Naive thymus-derived CD4-positive, alpha-beta T cell (primary cell): ENCODE measurements around the gene MYL6. TPM values are rescaled to one million over a fixed set of nuclear protein-coding genes. Genes with fewer than 3 reads are reported as not detected.

ENCODE experiments used
- ATAC-seq: fragments of 150-1000 bp; cut with Tn5 transposase; 2 replicates; pipeline ENCODE4 v1.10.0; 2021; ENCODE audit warnings: mild to moderate bottlenecking, moderate library complexity
- CTCF ChIA-PET: fragments of 350-600 bp; sonication (Branson Sonifier 250); formaldehyde crosslinking; loops from one replicate; lab custom pipeline; 2021; ENCODE audit warnings: antibody characterized with exemption; lab: Charles Lee
- POLR2A ChIA-PET: fragments of 350-600 bp; sonication (Branson Sonifier 250); formaldehyde crosslinking; loops from one replicate; lab custom pipeline; 2021; ENCODE audit warnings: antibody characterized with exemption, inconsistent platforms; lab: Charles Lee
- DNase-seq, 9 donors: peaks; one replicate each; pipeline versions ENCODE4 v3.0.0 to v3.0.0-alpha.2; 2020 to 2022; ENCODE audit warnings: mixed read lengths in 1 of 9
- H3K27ac ChIP-seq: one replicate; pipeline ENCODE4 v1.7.0; 2013; ENCODE audit warnings: mild to moderate bottlenecking, low read depth, low read length, moderate library complexity
- H3K27me3 ChIP-seq, 2 donors: one replicate each; pipeline ENCODE4 v1.7.0; 2013; ENCODE audit warnings: low read length in 2 of 2, mild to moderate bottlenecking in 2 of 2, moderate library complexity in 2 of 2; ENCODE audit not compliant: control insufficient read depth in 2 of 2, insufficient read depth in 2 of 2
- H3K36me3 ChIP-seq, 3 experiments: 1 replicate in 2 of 3; 2 replicates in 1 of 3; pipeline ENCODE4 v1.7.0; 2013; ENCODE audit warnings: low read length in 3 of 3, mild to moderate bottlenecking in 3 of 3, moderate library complexity in 1 of 3; ENCODE audit not compliant: insufficient read depth in 3 of 3, control insufficient read depth in 2 of 3
- H3K4me1 ChIP-seq, 2 donors: one replicate each; pipeline ENCODE4 v1.7.0; 2013; ENCODE audit warnings: low read length in 2 of 2, mild to moderate bottlenecking in 2 of 2, moderate library complexity in 1 of 2; ENCODE audit not compliant: control insufficient read depth in 2 of 2, insufficient read depth in 2 of 2
- H3K4me3 ChIP-seq: 2 replicates; pipeline ENCODE4 v1.7.0; 2013; ENCODE audit warnings: mild to moderate bottlenecking, low read length
- H3K9me3 ChIP-seq, 3 experiments: 1 replicate in 2 of 3; 2 replicates in 1 of 3; pipeline ENCODE4 v1.7.0; 2013; ENCODE audit warnings: low read length in 3 of 3; ENCODE audit not compliant: control insufficient read depth in 2 of 3
- H3K27ac Mint-ChIP-seq, 9 donors: one replicate each; pipeline ENCODE4 v1.8.0; 2020 to 2022; ENCODE audit warnings: mixed read lengths in 9 of 9, mild to moderate bottlenecking in 8 of 9, moderate library complexity in 5 of 9, inconsistent platforms in 2 of 9
- H3K27me3 Mint-ChIP-seq, 5 donors: one replicate each; pipeline ENCODE4 v1.8.0; 2021 to 2022; ENCODE audit warnings: mixed read lengths in 5 of 5, mild to moderate bottlenecking in 1 of 5
- H3K36me3 Mint-ChIP-seq, 5 donors: one replicate each; pipeline ENCODE4 v1.8.0; 2020 to 2022; ENCODE audit warnings: mixed read lengths in 5 of 5, mild to moderate bottlenecking in 3 of 5, inconsistent platforms in 1 of 5
- H3K4me1 Mint-ChIP-seq, 7 donors: one replicate each; pipeline ENCODE4 v1.8.0; 2020 to 2022; ENCODE audit warnings: mixed read lengths in 7 of 7, mild to moderate bottlenecking in 3 of 7, inconsistent platforms in 1 of 7
- H3K4me3 Mint-ChIP-seq, 10 donors: one replicate each; pipeline ENCODE4 v1.8.0; 2020 to 2022; ENCODE audit warnings: mild to moderate bottlenecking in 10 of 10, mixed read lengths in 10 of 10, moderate library complexity in 6 of 10, inconsistent platforms in 2 of 10
- H3K9me3 Mint-ChIP-seq, 11 donors: one replicate each; pipeline ENCODE4 v1.8.0; 2020 to 2022; ENCODE audit warnings: mixed read lengths in 11 of 11, mild to moderate bottlenecking in 4 of 11, inconsistent platforms in 1 of 11, moderate library complexity in 1 of 11
- intact Hi-C, 2 donors: fragments of 100-400 bp; cut with micrococcal nuclease; formaldehyde crosslinking; loops; one replicate each; pipeline ENCODE4 v1.15.1; 2023
- polyA plus RNA-seq, 2 donors: library from polyadenylated mRNA; unstranded; fragments of 300-500 nt; fragmentation: Illumina TruSeq; gene quantifications; one replicate each; pipeline ENCODE4 v1.2.3, GENCODE V29; 2021
- total RNA-seq, 6 experiments: library from RNA in 5 of 6; stranded (reverse) in 5 of 6; gene quantifications; 1 replicate in 5 of 6; 2 replicates in 1 of 6; pipeline ENCODE4 v1.2.3 and lab custom pipeline; 2021 to 2026

The MYL6 gene
- total and polyA plus RNA-seq, 7 experiments from 2014 or later = 428 to 2,144 (median 805) TPM

- no peaks in the 10 kb centered on the region for H3K4me1 ChIP-seq
- Mint-ChIP-seq H3K36me3 (peaks cover 19 to 54% (median 23%) of the 10 kb centered on the region in 5 donors), H3K9me3 (no peaks in the 10 kb centered on the region), H3K4me3 (no peak overlapping the region), H3K27ac (peak overlapping the region in 1 of 9 donors; percentile 44), H3K27me3 (no peaks in the 10 kb centered on the region), H3K4me1 (peaks cover 0 to 6% (median 0%) of the 10 kb centered on the region in 7 donors)
- H3K9me3 ChIP-seq = no peaks in the 10 kb centered on the region
- H3K27ac ChIP-seq = no peak overlapping the region
- no peak for DNase-seq
- H3K36me3 ChIP-seq = peaks cover 37 to 88% (median 60%) of the 10 kb centered on the region in 3 experiments
- ChIA-PET POLR2A (interaction anchor here (0.5 to 2.5 kb wide), 6 partner anchors 8 to 911 kb away, joined by 3 to 7 read pairs (median 3); no protein-coding TSS in a partner anchor), CTCF (no interaction called here)
- intact Hi-C loops = no loop called here
- H3K27me3 ChIP-seq = no peaks in the 10 kb centered on the region
- no peak for ATAC-seq
- no peak overlapping the region for H3K4me3 ChIP-seq
Observed at GRCh38 chr12:56172839-56173238, 14.7 kb downstream of the MYL6 start.

GRCh38 chr12:56178347-56178746 lies 20.2 kb downstream of the MYL6 start:
- ChIA-PET POLR2A (interaction anchor here (0.8 to 1.3 kb wide), 2 partner anchors 37 to 48 kb away, joined by 3 read pairs; no protein-coding TSS in a partner anchor), CTCF (interaction anchor here (1.2 kb wide), 1 partner anchor 50 kb away, joined by 4 read pairs; the partner anchor contains the start of gene ESYT1)
- Mint-ChIP-seq H3K27me3 (no peaks in the 10 kb centered on the region), H3K9me3 (no peaks in the 10 kb centered on the region), H3K27ac (peak overlapping the region in 4 of 9 donors; percentile 9 to 72 (median 34)), H3K4me3 (no peak overlapping the region), H3K4me1 (peaks cover 0 to 6% (median 0%) of the 10 kb centered on the region in 7 donors), H3K36me3 (peaks cover 25 to 62% (median 35%) of the 10 kb centered on the region in 5 donors)
- no peak for DNase-seq
- intact Hi-C loops = no loop called here
- no peaks in the 10 kb centered on the region for H3K4me1 ChIP-seq
- H3K9me3 ChIP-seq = no peaks in the 10 kb centered on the region
- ATAC-seq = peak; percentile 18
- no peak overlapping the region for H3K27ac ChIP-seq
- H3K36me3 ChIP-seq = peaks cover 38 to 85% (median 39%) of the 10 kb centered on the region in 3 experiments
- H3K4me3 ChIP-seq = no peak overlapping the region
- no peaks in the 10 kb centered on the region for H3K27me3 ChIP-seq

- Histone ChIP-seq H3K4me3 (no peak overlapping the region), H3K27me3 (no peaks in the 10 kb centered on the region), H3K9me3 (no peaks in the 10 kb centered on the region), H3K27ac (no peak overlapping the region), H3K4me1 (peaks cover 9 to 19% of the 10 kb centered on the region in 2 donors), H3K36me3 (peaks cover 6 to 45% (median 21%) of the 10 kb centered on the region in 3 experiments)
- Mint-ChIP-seq H3K9me3 (peaks cover 0 to 8% (median 0%) of the 10 kb centered on the region in 11 donors), H3K27me3 (peaks cover 0 to 4% (median 0%) of the 10 kb centered on the region in 5 donors), H3K36me3 (peaks cover 0 to 18% (median 11%) of the 10 kb centered on the region in 5 donors), H3K4me3 (peak overlapping the region in 7 of 10 donors; percentile 5 to 95 (median 32)), H3K4me1 (peaks cover 31 to 43% (median 36%) of the 10 kb centered on the region in 7 donors), H3K27ac (peak overlapping the region in 6 of 9 donors; percentile 14 to 98 (median 77))
- POLR2A ChIA-PET = interaction anchor here (0.5 to 12.4 kb wide), 7 partner anchors 12 to 69 kb away, joined by 3 to 192 read pairs (median 30); partner anchors contain the start of genes ESYT1, MYL6, MYL6B and RPL41
- CTCF ChIA-PET = interaction anchor here (1.6 to 8.1 kb wide), 2 partner anchors 64 to 81 kb away, joined by 6 to 193 read pairs; partner anchors contain the start of genes ESYT1, RPL41 and ZC3H10
- intact Hi-C loops = loop anchor here (10.0 kb wide), 3 partner anchors 142 to 452 kb away; partner anchors contain the start of genes RAB5B (in 1 of the 2) and RPS26 (in 1 of the 2)
- ATAC-seq (no peak), DNase-seq (no peak)
Observed at GRCh38 chr12:56186957-56187356, 28.8 kb downstream of the MYL6 start.

GRCh38 chr12:56188131-56188777 lies 30.1 kb downstream of the MYL6 start:
- Mint-ChIP-seq H3K4me3 (peak overlapping the region; percentile 76 to 97 (median 93)), H3K27ac (peak overlapping the region; percentile 77 to 98 (median 95)), H3K36me3 (peaks cover 0 to 17% (median 11%) of the 10 kb centered on the region in 5 donors), H3K4me1 (peaks cover 36 to 51% (median 43%) of the 10 kb centered on the region in 7 donors), H3K27me3 (peaks cover 0 to 4% (median 0%) of the 10 kb centered on the region in 5 donors), H3K9me3 (peaks cover 0 to 8% (median 0%) of the 10 kb centered on the region in 11 donors)
- Histone ChIP-seq H3K36me3 (peaks cover 5 to 32% (median 20%) of the 10 kb centered on the region in 3 experiments), H3K4me1 (peaks cover 9 to 19% of the 10 kb centered on the region in 2 donors), H3K4me3 (peak overlapping the region; percentile 62), H3K9me3 (no peaks in the 10 kb centered on the region), H3K27me3 (no peaks in the 10 kb centered on the region), H3K27ac (peak overlapping the region; percentile 83)
- peak in 4 of 9 donors; percentile 5 to 27 (median 12) for DNase-seq
- ChIA-PET CTCF (interaction anchor here (0.6 to 8.1 kb wide), 8 partner anchors 32 to 276 kb away, joined by 3 to 193 read pairs (median 5); partner anchors contain the start of genes ANKRD52, ESYT1, RPL41 and ZC3H10), POLR2A (interaction anchor here (0.9 to 12.4 kb wide), 14 partner anchors 10 to 276 kb away, joined by 3 to 192 read pairs (median 9); partner anchors contain the start of genes ESYT1, MYL6, MYL6B and PA2G4)
- no peak for ATAC-seq
- intact Hi-C loops = loop anchor here (1.0 to 10.0 kb wide), 5 partner anchors 29 to 453 kb away; partner anchors contain the start of genes MYL6 (in 1 of the 2), MYL6B (in 1 of the 2), RAB5B (in 1 of the 2) and RPS26 (in 1 of the 2)

DNA sequence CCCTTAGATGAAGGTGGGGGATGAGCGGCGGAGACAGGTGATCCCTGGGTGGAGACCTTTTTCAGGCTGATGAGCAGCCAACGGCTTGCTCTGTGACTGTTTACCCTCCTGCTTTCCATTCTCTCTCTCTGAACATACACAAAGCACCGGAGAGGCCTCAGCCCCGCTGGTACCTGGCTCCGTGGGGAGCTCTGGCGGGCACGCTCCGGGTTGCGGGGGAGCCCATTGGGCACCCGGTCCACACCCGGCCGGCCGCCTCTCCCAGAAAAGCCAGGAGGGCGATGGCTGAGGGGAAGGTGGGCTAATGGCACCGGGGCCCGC lies 30.6 kb downstream of the MYL6 start:
- ChIA-PET CTCF (interaction anchor here (0.6 to 8.1 kb wide), 10 partner anchors 32 to 450 kb away, joined by 3 to 193 read pairs (median 6); partner anchors contain the start of genes ANKRD52, ESYT1, MYL6B and RNF41), POLR2A (interaction anchor here (0.6 to 12.4 kb wide), 20 partner anchors 8 to 281 kb away, joined by 3 to 192 read pairs (median 7); partner anchors contain the start of genes CNPY2, ESYT1, MYL6 and MYL6B)
- H3K27me3 ChIP-seq = no peaks in the 10 kb centered on the region
- peaks cover 9 to 19% of the 10 kb centered on the region in 2 donors for H3K4me1 ChIP-seq
- DNase-seq = peak in 6 of 9 donors; percentile 15 to 43 (median 34)
- H3K4me3 ChIP-seq = peak overlapping the region; percentile 62
- Mint-ChIP-seq H3K4me1 (peaks cover 37 to 55% (median 46%) of the 10 kb centered on the region in 7 donors), H3K27ac (peak overlapping the region; percentile 77 to 98 (median 95)), H3K4me3 (peak overlapping the region; percentile 76 to 97 (median 93)), H3K36me3 (peaks cover 0 to 17% (median 11%) of the 10 kb centered on the region in 5 donors), H3K27me3 (peaks cover 0 to 4% (median 0%) of the 10 kb centered on the region in 5 donors), H3K9me3 (peaks cover 0 to 8% (median 0%) of the 10 kb centered on the region in 11 donors)
- H3K27ac ChIP-seq = peak overlapping the region; percentile 83
- no peak for ATAC-seq
- peaks cover 5 to 28% (median 16%) of the 10 kb centered on the region in 3 experiments for H3K36me3 ChIP-seq
- no peaks in the 10 kb centered on the region for H3K9me3 ChIP-seq
- intact Hi-C loops = loop anchor here (1.0 to 10.0 kb wide), 12 partner anchors 30 to 454 kb away; partner anchors contain the start of genes MYL6 (in 2 of the 2), ZC3H10 (in 2 of the 2), CS (in 1 of the 2) and MYL6B (in 1 of the 2)
